MCF 10A (cell line): ENCODE results near the gene TBC1D10B. TPM values are rescaled to one million over a fixed set of nuclear protein-coding genes. Genes with fewer than 3 reads are reported as not detected.

Source experiments
- total RNA-seq: library from RNA; stranded (reverse); gene quantifications from 2 replicates; pipeline ENCODE4 v1.2.3, GENCODE V29; 2022

The TBC1D10B gene
- total RNA-seq, 1 experiment from 2014 or later, result 48.0 TPM

Other genes with a start within 250 kb of the TBC1D10B start
- 11.7 and 15.0 TPM in 2 replicates for gene MAPK3, start 247.3 kb downstream of the TBC1D10B start, total RNA-seq
- gene CORO1A, start 186.9 kb downstream of the TBC1D10B start, total RNA-seq, result 0.83 and 1.9 TPM in 2 replicates
- 132 and 133 TPM in 2 replicates for gene BOLA2B, start 176.8 kb downstream of the TBC1D10B start, total RNA-seq
- gene SLX1A, start 176.6 kb downstream of the TBC1D10B start, total RNA-seq, result 21.4 and 37.1 TPM in 2 replicates
- gene SULT1A3, start 171.2 kb downstream of the TBC1D10B start, total RNA-seq, result 13.4 TPM in 2 replicates
- 11.6 and 15.3 TPM in 2 replicates for gene NPIPB13, start 122.0 kb downstream of the TBC1D10B start, total RNA-seq
- 48.4 and 58.9 TPM in 2 replicates for gene CD2BP2, start 15.2 kb downstream of the TBC1D10B start, total RNA-seq
- 1.2 and 1.6 TPM in 2 replicates for gene MYL11, start 4.3 kb upstream of the TBC1D10B start, total RNA-seq
- gene SEPTIN1, start 12.1 kb upstream of the TBC1D10B start, total RNA-seq, result 1.3 and 1.7 TPM in 2 replicates
- gene ZNF48, start 24.9 kb upstream of the TBC1D10B start, total RNA-seq, result 11.0 and 12.4 TPM in 2 replicates
- gene ZNF771, start 37.1 kb upstream of the TBC1D10B start, total RNA-seq, result 8.1 and 8.3 TPM in 2 replicates
- gene DCTPP1, start 59.5 kb upstream of the TBC1D10B start, total RNA-seq, result 29.1 and 42.4 TPM in 2 replicates
- gene SEPHS2, start 75.4 kb upstream of the TBC1D10B start, total RNA-seq, result 51.9 and 73.3 TPM in 2 replicates
- gene ITGAL, start 102.2 kb upstream of the TBC1D10B start, total RNA-seq, result not detected in 2 replicates
- gene ZNF768, start 156.1 kb upstream of the TBC1D10B start, total RNA-seq, result 38.6 and 39.3 TPM in 2 replicates
- 13.7 TPM in 2 replicates for gene ZNF747, start 164.4 kb upstream of the TBC1D10B start, total RNA-seq
- gene ZNF764, start 187.9 kb upstream of the TBC1D10B start, total RNA-seq, result 8.3 and 10.6 TPM in 2 replicates
- 9.0 and 11.6 TPM in 2 replicates for gene ZNF688, start 201.2 kb upstream of the TBC1D10B start, total RNA-seq
- 12.8 and 16.3 TPM in 2 replicates for gene ZNF785, start 215.2 kb upstream of the TBC1D10B start, total RNA-seq
- gene ZNF689, start 239.9 kb upstream of the TBC1D10B start, total RNA-seq, result 4.5 and 6.1 TPM in 2 replicates